HG03139 (cell line): ENCODE measurements around the gene CDC42BPG.
A peak's percentile ranks its signal among the peaks of the same experiment; 100 is the strongest.

Experiments used
- ATAC-seq: cut with Tn5 transposase; IDR thresholded peaks from one replicate; pipeline ENCODE4 v1.9.1; 2021; ENCODE audit not compliant: unreplicated experiment

CDC42BPG gene

DNA sequence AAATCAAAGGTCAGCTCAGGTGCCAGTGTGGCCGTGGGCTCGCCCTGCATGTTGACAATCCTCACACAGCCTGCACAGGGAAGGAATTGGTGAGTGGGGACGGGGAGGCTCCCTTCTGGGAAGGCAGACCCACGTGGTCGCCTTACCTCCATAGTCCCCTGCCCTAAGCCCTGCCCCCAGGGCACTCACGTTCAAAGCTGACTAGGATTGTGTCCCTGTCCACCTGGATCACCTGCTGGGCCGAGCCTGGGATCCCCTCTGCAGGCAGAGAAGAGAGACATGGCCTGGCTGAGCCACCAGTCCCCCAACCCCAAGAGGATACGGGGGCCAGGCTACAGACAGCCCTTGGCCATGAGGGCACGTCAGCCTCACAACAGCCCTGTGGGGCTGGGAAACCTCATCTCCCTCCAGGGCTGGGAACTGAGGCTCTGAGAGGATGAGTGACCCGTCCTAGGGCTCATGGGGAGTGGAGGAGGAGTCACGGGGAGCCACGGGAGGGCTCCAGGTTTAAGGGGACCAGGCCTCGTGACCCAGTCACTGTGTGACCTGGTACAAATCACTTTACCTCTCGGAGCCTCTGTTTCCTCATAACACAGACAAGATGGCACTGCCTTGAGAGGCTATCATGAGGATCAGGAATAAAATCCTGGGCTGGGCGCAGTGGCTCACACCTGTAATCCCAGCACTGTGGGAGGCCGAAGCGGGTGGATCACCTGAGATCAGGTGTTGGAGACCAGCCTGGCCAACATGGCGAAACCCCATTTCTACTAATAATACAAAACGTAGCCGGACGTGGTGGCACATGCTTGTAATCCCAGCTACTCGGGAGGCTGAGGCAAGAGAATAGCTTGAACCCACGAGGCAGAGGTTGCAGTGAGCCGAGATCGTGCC, 54.0 kb downstream of the CDC42BPG start:
- ATAC-seq: no peak

DNA sequence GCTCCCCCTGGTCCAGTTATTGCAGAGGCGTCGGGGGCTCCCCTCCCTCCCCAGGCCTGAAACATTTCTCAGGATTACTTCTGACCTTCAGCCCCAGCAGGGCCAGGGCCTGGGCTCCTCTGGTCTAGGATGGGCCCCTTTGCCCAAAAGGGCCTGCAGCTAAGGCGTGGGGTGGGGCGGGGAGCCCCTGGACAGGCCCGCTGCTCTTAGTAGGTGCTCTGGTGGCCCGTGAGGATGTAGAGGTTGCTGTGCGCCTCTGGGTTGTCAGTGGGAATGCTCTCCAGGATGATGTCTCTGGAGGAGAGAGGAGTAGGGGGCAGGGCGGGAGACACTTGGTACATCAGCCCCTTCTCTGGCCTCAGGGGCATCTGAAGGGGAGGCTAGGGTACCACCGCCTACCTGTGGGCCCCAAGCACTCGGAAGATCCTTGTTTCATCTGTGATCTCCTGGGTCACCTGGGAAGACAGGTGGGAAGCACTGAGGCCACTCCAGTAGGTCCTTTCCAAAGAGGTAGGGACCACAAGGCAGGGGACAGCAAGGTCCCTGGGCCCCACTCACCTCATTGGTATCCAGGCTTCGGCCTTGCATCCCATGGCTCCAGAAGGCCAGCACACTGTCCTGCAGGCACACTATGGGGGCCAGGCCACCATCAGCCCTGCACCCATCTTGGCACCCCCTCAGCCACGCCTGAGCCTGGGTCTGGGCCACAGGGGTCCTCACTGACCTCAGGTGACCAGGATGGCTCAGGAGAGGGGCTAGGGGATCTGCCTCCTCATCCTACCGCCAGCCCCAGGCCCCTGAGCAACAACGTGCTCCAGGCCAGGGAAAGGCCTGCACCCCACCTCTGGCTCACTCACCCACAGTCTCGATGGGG, 54.9 kb downstream of the CDC42BPG start:
- ATAC-seq: no peak

DNA sequence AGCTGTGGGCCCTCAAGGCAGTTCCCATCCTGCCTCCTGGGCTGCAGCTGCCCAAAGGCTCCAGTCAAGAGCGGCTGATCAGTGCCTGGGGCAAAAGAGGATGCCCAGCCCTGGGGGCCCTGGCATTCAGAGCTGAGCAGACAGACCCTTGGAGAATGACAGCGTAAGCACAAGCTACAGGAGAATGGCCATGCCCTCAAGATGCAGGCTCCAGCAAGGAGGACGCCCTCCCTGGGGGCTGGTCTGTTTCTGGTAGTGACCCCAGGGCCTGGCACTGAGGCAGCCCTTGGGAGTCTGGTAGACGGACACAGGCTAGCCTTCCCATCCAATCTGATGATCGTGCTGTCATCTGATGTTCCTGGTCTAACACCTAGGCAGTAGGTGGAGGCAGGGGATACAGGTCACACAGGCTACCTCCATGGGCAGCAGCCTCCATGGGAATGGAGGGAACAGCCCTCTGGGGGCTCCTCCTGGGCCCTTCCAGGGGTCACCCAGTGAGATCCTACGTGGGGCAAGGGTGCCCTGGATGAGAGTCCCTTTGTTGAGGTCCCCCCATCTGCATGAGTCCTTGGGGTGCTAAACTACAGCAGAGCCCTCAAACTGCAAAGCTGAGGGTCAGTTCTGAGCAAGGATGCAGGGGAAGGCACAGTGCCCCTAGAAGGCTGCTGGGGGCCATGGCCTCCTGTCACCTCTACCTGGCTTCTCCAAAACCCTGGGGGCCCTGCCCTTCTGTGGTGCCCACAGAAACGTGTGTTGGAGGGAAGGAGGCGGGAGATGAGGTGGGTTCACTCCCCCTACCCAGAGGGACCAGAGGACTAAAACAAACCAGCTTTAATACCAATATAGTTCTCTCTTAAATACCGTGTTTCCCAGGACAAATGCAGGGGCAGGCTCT, 55.9 kb downstream of the CDC42BPG start:
- ATAC-seq: no peak

DNA sequence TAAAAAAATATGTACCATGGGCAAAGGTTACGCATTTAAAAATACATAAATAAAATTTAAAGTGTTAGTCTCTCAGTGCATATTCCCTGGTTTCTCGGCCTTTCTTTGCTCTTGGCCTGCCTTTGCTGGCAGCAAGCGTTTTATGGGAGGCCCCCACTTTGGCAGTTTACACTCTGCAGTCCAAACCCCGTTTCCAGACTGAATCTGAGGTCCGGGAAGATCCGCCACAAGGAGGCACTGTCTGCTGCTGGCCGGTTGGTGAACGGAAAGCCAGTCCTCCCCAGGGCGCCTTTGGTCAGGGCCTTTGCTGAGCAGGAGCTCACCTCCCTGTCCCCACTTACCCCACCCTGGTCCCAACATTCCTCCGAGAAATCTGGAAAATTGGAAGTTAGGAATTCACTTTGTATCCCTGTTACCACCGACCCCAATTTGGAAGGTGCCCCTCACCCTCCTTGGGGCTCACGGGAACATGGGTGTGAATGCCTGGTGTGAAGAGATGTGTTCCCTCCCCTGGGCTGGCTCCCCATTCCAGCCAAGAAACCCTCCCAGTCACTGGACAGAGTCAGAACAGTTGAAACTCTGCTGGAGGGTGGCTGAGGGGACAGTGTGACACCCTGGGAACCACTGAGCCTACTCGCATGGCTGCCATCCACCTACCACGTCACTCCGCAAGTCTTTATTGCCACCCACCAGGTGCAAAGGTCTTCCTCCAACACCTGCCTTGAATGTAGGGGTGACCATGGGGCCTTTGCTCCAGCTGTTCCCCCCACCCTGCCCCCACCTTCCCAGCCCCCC, 56.7 kb downstream of the CDC42BPG start:
- ATAC-seq: no peak

DNA sequence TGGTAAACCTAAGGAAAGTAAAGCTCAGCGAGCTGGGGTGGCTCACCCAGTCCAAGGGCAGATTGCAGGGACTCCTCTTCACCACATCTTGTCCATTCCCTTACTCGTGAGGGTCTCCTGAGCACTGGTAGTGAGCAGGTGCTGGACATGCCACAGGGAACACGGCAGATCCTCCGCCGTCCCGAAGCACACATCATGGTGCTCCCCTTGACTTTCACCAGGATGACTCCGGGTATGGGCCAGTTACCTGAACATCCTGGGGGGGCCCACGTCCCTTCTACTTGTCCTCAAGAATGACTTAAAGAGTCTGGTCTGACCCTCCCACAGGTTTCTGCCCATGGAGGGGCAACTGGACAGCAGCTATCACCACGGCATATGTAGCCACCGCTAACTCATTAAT, 58.1 kb downstream of the CDC42BPG start:
- ATAC-seq: no peak

DNA sequence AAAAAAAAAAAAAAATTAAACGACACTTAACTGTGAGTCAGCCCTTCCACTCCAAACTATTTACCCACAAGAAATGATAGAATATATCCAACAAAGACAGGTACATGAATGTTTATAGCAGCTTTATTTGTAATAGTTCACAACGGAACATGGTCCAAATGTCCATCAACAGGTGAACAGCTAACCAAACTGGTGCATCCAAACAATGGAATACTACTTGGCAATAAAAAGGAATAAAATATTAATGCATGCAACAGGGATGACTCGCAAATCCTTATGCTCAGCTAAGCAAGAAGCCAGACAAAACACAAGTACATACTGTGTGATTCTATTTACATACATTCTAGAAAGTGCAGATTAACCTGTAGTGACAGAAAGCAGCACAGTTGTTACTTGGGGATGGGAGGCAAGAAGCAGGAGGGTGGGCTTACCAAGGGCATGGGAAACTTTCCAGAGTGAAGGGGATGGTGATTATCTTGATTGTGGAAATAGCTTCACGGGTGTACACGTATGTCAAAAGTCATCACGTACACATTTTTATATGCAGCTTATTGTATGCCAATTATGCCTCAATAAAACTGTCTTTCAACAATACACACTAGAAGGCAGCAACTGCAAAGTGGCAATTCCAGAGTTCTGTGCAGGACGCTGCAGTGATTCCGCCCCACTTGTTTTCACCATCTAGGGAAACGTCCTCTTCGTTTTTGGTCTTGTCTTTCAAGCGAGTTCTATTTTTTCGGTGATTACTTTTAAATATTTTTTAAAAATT, 59.5 kb downstream of the CDC42BPG start:
- no peak for ATAC-seq

DNA sequence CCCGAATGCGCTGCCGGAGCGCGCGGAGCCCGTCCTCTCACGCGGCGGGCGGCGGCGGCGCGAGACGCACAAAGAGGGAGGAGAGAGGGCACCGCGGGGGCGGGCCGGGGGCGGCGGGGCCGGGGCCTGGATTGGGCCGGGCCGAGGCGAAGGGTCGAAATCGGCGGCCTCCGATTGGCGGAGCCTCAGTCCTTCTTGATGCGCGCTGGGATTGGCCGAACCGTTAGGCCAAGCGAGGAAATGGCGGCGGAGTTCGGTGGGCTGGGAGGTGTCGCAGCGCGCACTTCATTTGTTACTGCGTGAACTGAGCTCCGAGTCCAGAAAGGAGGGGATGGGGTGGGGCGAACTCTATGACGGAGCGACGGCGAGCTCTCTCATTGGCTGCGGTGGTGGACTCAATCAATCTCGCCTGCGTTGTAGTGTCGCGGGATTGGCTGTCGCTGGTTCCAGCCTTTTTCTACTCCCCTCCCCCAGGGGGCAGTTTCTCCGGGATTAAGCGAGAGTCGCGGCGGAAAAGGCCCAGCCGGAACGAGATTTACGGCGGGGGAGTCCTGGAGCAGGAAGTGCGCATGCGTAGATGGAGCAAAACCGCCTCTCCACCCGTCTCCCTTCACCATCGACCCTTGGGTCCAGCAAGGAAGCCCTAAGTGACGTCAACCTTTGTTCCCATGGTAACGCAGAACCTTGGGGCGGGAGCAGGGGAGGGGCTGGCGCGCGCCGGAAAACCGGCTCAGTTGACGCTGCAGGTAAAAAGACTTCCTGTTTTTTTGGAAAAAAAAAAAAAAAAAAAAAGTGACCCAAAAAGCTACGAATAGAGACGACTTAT, 65.8 kb downstream of the CDC42BPG start, which contains the start of gene SF1:
Gene SF1, minus strand, starts transcription at position 70 of the 826 bp plus-strand sequence. CDS start 150 bp downstream, outside the sequence.
- peak; percentile 74 for ATAC-seq

DNA sequence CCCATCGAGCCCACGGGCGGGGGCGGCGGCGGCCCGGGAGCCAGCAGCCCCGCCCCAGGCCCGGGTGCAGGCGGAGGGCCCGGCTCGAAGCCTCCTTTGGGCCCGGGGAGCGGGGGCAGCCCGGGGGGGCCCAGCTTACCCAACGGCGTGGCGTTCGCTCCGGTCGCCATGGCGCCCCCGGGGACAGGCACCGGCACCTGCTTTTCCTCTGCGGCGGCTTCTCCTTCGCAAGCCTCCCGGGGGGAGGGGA, 66.3 kb downstream of the CDC42BPG start:
- ATAC-seq: no peak

DNA sequence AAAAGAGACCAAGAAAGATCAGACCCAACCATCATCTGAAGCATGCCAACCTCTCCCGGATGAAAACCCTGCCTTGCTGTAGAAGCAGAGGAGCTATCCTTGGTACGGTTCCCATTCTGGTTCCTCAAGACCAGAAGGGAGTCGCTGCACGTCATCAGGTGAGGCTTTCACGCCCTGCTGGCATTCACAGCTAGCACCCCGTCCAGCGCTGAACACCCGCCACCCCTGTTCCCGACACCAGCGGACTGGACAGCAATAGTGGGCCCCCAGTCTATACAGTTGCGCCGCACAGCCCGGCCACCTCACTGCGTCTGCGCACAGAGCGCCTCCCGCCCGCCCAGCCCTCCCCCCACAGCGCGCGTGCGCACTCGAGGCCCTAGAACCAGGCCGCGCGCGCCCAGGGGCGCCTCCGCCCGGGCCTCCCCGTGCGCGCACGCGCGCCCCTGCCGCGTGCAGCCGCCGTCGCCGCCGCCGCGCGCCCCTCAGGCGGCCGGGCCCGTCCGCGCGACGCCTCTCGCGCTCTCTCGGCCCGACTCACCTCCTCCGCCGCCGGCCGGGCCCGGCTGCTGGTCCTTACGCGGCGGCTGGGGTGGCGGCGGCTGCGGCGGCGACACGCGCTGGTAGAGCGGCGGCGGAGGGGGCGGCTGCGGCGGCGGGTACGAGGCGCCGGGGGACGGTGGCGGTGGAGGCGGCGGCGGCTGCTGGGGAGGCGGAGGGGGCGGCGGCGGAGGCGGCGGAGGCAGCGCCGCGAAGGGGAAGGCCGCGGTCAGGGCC, 66.8 kb downstream of the CDC42BPG start:
- peak; percentile 13 for ATAC-seq

DNA sequence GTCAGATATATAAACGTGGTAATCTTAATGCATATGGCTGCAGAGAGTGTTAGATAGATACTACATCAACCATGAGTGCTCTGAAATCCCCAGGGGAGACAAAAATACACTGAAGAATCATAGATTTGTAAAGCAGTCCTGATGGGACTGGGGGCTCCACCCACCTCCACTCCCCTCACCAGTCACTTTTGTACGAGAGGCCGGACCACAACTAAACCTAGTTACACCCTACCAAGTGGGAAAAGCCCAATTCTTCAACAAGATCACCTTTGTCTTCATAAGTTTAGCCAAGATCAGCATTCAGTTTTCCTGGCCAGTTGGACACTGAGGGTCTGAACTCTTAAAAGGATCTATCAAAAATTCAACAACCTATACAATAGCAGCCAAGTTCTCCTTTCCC, 67.6 kb downstream of the CDC42BPG start:
- no peak for ATAC-seq

DNA sequence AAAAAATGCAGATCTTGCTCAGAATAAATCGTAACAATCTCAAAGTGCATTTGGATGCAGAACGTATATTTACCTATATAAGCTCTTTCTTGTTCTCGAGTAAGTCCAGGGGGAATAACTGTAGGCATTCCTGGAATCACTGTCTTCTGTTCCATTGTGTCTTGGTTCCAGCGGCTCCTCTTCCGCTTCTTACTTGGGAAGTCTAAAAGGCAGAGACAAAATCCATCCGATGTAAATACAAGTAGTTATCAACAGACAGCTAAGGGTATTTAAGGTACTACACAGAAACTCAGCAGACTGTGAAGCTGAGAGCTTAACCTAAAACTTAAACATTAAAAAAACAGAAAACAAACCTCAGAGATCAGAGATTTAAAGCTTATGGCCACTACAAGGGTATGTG, 68.0 kb downstream of the CDC42BPG start:
- ATAC-seq: no peak

DNA sequence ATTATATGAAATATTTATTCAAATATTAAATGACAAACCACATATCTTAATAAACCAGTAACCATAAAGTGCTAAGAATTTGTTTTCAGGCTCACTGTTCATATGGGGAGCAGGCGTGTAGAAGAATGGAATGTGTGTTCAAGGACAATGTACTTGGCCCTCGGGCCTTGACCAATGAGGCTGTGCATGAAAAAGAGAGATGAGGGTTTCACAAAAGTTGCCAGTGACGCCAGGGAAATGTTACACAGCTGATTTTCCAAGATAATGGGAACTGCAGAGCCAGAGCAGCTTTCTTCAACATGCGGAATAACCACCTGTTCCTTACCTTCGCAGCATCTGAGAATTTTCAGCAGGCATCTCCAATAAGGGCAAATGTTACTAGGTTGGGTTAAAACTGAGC, 70.3 kb downstream of the CDC42BPG start:
- ATAC-seq: no peak
